ENCODE data around the gene G3BP1.

- no peak for TF ChIP-seq POLR2A (IDR thresholded peaks at IDR 0.05; ENCODE audit: low read length)
- TF ChIP-seq GATA1 (IDR thresholded peaks at IDR 0.05; ENCODE audit: low read depth, low read length) = no peak
Observed at GRCh38 chr5:151740958-151741373, 30.8 kb upstream of the G3BP1 start.
